ENCODE measurements around the gene RRAD.
"Not testable (repeated sequence)": the region's sequence is repeated elsewhere in the genome, so short reads cannot be mapped to it uniquely, and the experiment has no call there.

RRAD gene

DNA sequence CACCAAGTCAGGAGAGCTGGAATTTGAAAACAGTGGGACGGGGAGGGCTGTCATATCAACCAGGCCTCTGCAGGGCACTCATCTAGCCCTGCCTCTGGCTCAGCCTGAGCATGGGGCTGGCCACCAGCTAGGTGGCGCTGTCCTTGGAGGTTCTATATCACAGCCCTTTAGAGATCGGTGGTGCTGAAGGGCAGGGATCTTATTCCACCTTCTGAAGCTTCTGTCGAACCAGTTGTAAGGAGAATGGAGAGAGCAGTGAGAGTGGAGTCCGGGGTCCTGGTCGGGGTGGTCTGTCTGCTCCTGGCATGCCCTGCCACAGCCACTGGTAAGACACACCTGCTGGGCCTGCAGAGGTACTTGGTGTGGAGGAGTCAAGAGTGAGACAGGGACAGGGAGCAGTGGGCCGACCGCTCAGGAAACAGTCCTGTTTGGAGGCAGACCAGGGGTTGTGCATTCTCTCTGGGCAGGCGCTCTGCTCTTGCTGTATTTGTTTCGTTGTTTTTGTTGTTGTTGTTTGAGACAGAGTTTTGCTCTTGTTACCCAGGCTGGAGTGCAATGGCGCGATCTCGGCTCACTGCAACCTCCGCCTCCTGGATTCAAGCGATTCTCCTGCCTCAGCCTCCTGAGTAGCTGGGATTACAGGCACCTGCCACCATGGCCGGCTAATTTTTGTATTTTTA lies 35.9 kb upstream of the RRAD start, which contains the start of gene CES3:
Gene CES3 (plus strand): TSS at position 202 of the 680 bp plus-strand sequence. CDS start 42 bp downstream, at position 244.
- Histone ChIP-seq H3K9me3 (no peaks in the 10 kb centered on the region), H4K20me1 (no peaks in the 10 kb centered on the region), H3K4me3 (no peak within 1 kb of the TSS), H3K36me3 (no peaks in the 10 kb centered on the region), H3K27me3 (no peaks in the 10 kb centered on the region), H3K9ac (0 out of 2 replicates have a peak within 1 kb of the TSS, but pooled peaks have one; percentile 31), H3K4me1 (peaks cover 42% of the 10 kb centered on the region), H3K27ac (peak within 1 kb of the TSS; percentile 66), H3K4me2 (peak within 1 kb of the TSS; percentile 73)
- no peak for TF ChIP-seq Cebpa-rat (IDR thresholded peaks at IDR 0.05)

DNA sequence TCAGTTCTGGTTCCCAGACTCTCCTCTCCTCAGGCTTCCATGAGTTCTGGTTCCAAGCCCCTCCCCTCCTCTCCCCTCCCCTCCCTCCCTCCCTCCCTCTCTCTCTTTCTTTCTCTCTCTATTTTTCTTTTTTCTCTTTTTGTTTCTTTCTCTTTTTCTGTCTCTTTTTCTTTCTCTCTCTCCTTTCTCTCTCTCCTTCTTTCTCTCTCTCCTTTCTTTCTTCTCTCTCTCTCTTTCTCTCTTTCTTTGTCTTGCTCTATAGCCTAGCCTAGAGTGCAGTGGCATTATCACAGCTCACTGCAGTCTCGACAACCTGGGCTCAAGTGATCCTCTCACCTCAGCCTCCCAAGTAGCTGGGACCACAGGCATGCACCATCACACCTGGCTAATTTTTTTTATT lies 34.9 kb upstream of the RRAD start:
- Histone ChIP-seq H3K27ac (peak overlapping the region; percentile 27; the same call in 1 of the 2 replicates), H3K4me3 (no peak overlapping the region), H4K20me1 (no peaks in the 10 kb centered on the region), H3K4me2 (peak overlapping the region; percentile 73; the same call in 1 of the 2 replicates), H3K27me3 (no peaks in the 10 kb centered on the region), H3K9ac (no peak overlapping the region), H3K36me3 (no peaks in the 10 kb centered on the region), H3K4me1 (peaks cover 42% of the 10 kb centered on the region), H3K9me3 (no peaks in the 10 kb centered on the region)
- TF ChIP-seq Cebpa-rat (IDR thresholded peaks at IDR 0.05), result no peak

DNA sequence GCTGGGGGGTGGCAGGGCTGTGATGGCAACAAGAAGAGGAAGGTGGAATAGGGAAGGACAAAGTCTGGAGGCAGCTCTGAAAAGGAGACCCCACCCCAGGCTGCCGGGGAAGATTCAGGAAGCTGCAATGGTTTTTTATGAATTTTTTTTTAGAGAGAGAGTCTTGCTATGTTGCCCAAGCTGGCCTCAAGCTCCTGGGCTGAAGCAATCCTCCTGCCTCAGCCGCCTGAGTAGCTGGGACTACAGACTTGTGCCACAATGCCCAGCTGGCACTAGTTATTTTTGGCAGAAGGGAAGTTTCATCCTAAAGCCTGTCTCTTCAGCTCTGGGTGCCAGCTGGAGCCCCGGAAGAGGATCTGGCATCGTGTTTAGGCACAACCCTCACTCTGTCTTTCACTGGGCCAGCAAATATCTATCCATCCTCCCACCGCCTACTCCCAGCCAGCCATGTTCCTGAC lies 34.4 kb upstream of the RRAD start:
- H3K9me3 ChIP-seq, result no peaks in the 10 kb centered on the region
- peak overlapping the region; percentile 27; the same call in 1 of the 2 replicates for H3K27ac ChIP-seq
- peaks cover 42% of the 10 kb centered on the region for H3K4me1 ChIP-seq
- H3K27me3 ChIP-seq, result no peaks in the 10 kb centered on the region
- H3K4me2 ChIP-seq, result peak overlapping the region; percentile 73
- no peak for TF ChIP-seq Cebpa-rat (IDR thresholded peaks at IDR 0.05)
- H3K9ac ChIP-seq, result no peak overlapping the region
- no peak overlapping the region for H3K4me3 ChIP-seq
- H3K36me3 ChIP-seq, result no peaks in the 10 kb centered on the region
- H4K20me1 ChIP-seq, result no peaks in the 10 kb centered on the region

DNA sequence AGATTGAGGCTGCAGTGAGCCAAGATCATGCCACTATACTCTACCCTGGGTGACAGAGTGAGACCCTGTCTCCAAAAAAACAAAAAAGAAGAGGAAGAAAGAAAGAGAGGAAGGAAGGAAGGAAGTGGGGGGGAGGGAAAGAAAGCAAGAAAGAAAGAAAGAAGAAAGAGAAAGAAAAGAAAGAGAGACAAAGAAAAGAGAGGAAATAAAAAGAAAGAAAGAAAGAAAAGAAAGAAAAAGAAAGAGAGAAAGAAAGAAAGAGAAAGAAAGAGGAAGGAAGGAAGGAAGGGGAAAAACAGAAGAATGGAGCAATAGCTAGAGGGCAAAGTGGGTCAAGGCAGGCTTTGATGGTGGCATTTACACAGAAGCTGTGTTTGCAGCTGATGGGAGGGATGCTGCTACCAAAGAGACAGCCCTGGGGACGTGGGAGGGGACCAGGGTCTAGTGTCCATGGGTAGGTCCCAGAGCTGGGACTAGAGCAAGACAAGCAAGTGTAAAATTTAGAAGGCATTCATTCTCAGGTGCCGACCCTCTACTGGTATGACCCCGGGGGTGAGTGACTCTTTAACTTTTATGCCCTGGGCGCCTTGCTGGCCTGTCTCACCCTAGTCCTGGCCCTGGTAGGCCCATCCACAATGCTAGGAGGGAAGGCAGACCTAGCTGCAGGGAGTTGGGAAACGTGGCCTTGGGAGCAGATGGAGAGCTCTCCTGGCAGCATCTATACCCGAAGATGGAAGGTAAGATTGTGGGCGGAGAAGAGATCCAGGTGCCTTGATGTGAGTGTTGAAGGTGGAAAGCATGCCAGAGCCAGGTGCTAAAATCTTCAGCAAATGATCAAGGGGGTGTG lies 33.7 kb upstream of the RRAD start:
- Histone ChIP-seq H4K20me1 (no peaks in the 10 kb centered on the region), H3K27ac (peak overlapping the region; percentile 27; the same call in 1 of the 2 replicates), H3K4me1 (peaks cover 42% of the 10 kb centered on the region), H3K4me2 (peak overlapping the region; percentile 73), H3K36me3 (no peaks in the 10 kb centered on the region), H3K9ac (no peak overlapping the region), H3K9me3 (no peaks in the 10 kb centered on the region), H3K27me3 (no peaks in the 10 kb centered on the region), H3K4me3 (no peak overlapping the region)
- TF ChIP-seq Cebpa-rat (IDR thresholded peaks at IDR 0.05), result no peak

DNA sequence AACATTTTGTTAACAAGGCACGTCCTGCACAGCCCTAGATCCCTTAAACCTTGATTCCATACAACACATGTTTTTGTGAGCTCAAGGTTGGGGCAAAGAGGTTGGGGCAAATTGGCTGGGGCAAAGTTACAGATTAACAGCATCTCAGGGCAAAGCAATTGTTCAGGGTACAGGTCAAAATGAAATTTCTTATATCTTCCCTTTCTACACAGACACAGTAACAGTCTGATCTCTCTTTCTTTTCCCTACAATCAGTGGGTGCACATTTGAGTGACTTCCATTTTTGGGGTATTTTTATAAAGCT lies 30.8 kb upstream of the RRAD start:
- peaks cover 26% of the 10 kb centered on the region for H3K4me1 ChIP-seq

DNA sequence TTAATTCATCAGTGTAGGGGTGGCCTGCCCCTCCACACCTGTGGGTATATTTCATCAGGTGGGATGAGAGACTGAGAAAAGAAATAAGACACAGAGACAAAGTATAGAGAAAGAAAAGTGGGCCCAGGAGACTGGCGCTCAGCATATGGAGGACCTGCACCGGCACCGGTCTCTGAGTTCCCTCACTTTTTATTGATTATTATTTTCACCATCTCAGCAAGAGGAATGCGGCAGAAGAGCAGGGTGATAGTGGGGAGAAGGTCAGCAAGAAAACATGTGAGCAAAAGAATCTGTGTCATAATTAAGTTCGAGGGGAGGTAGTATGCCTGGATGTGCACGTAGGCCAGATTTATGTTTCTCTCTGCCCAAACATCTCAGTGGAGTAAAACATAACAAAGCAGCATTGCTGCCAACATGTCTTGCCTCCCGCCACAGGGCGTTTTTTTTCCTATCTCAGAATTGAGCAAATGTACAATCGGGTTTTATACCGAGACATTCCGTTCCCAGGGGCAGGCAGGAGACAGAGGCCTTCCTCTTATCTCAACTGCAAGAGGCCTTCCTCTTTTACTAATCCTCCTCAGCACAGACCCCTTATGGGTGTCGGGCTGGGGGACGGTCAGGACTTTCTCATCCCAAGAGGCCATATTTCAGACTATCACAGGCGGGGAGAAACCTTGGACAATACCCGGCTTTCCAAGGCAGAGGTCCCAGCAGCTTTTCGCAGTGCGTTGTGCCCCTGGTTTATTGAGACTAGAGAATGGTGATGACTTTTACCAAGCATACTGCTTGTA lies 30.2 kb upstream of the RRAD start:
- peaks cover 20% of the 10 kb centered on the region for H3K27me3 ChIP-seq
- H3K36me3 ChIP-seq, H3K9ac ChIP-seq, H3K4me2 ChIP-seq, H3K4me3 ChIP-seq, H3K27ac ChIP-seq, H3K9me3 ChIP-seq, H4K20me1 ChIP-seq: not testable (repeated sequence)
- H3K4me1 ChIP-seq, result peaks cover 20% of the 10 kb centered on the region

More for the DNA sequence above, 30.8 kb upstream of the RRAD start:
- H4K20me1 ChIP-seq, H3K36me3 ChIP-seq, H3K9ac ChIP-seq, H3K4me2 ChIP-seq, H3K4me3 ChIP-seq, H3K27ac ChIP-seq, H3K9me3 ChIP-seq: not testable (repeated sequence)
- H3K27me3 ChIP-seq, result peaks cover 14% of the 10 kb centered on the region

DNA sequence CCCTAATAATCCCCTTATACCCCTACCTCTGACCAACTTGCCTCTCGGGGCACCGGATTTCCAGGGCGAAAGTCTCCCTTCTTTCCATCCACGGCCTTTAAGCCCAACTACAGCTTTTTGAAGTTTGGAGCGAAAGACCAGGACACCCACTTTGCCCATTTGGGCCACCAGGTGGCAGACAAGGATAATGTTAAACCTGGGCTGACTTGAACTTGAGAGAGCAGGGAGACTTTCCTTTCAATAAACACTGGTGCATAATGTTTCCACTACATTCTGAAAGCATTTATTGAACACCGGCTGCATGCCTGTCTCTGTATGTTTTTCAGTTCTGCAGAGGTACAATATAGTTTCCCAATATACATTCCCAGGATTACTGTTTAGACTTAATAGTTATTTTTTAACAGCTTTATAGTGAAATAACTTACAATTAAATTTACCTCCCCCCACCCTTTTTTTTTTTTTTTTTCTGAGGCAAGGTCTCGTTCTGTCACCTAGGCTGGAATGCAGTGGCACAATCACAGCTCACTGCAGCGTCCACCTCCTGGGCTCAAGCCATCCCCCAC lies 28.8 kb upstream of the RRAD start:
- Histone ChIP-seq H3K4me3 (no peak overlapping the region), H3K4me2 (no peak overlapping the region), H3K4me1 (peaks cover 8% of the 10 kb centered on the region), H3K36me3 (no peaks in the 10 kb centered on the region), H4K20me1 (0 out of 2 replicates have a peak, but pooled peaks cover under 1% of the 10 kb centered on the region), H3K9me3 (0 out of 2 replicates have a peak, but pooled peaks cover 7% of the 10 kb centered on the region), H3K27me3 (peaks cover 34% of the 10 kb centered on the region), H3K9ac (no peak overlapping the region), H3K27ac (no peak overlapping the region)
- no peak for TF ChIP-seq Cebpa-rat (IDR thresholded peaks at IDR 0.05)

DNA sequence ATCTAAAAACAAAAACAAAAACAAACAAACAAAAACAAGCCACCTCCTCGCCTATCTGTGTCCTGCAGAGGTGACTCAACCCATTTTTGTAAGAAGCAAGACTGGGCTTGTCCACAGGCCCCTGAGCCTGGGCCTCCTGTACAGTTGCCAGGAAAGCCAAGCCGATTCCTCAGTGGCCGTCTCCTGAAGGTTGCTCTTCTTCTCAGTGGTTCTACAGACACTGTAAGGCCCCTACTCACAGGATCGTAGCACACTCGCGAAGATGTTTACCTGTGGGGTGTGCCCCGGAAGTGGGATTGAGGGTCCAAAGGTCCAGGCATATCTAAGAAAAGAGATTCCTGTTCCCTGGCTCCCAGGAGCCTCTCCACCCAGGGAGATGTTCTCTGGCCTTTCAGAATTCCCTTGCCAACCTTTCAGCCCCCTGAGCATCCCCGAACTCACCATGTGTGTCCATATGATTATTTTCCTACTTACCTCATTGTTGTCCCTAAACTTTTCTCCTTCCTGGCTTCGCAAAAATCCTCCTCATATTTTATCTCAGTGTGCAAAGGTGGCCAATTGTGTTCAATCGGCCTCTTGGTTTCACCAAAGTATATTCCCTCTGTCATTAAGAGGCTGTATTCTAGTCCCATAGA lies 28.2 kb upstream of the RRAD start:
- 0 out of 2 replicates have a peak, but pooled peaks cover 7% of the 10 kb centered on the region for H3K9me3 ChIP-seq
- H3K36me3 ChIP-seq, result no peaks in the 10 kb centered on the region
- TF ChIP-seq Cebpa-rat (IDR thresholded peaks at IDR 0.05), result no peak
- H3K27ac ChIP-seq, result no peak overlapping the region
- H3K4me1 ChIP-seq, result peaks cover 8% of the 10 kb centered on the region
- no peak overlapping the region for H3K9ac ChIP-seq
- no peak overlapping the region for H3K4me2 ChIP-seq
- H3K4me3 ChIP-seq, result no peak overlapping the region
- peaks cover 40% of the 10 kb centered on the region for H3K27me3 ChIP-seq
- peaks cover 7% of the 10 kb centered on the region for H4K20me1 ChIP-seq

All from BLaER1 (cell line).